GM19240 (cell line): ENCODE measurements around the gene FAM181A.

Experiments
- DNase-seq: peaks from one replicate; pipeline ENCODE4 v3.0.0; 2011; ENCODE audit warnings: low spot score; ENCODE audit not compliant: insufficient read length

FAM181A gene

GRCh38 chr14:93947282-93947681, 20.1 kb downstream of the FAM181A start:
- DNase-seq, result no peak

- DNase-seq, result no peak
Measured at GRCh38 chr14:93949511-93950075, 22.4 kb downstream of the FAM181A start.

- no peak for DNase-seq
Measured at GRCh38 chr14:93950948-93951634, 23.9 kb downstream of the FAM181A start.

GRCh38 chr14:93951635-93952540, 24.7 kb downstream of the FAM181A start:
- DNase-seq, result no peak

- no peak for DNase-seq
Measured at GRCh38 chr14:93952829-93953228, 25.7 kb downstream of the FAM181A start.

GRCh38 chr14:93953263-93953662, 26.1 kb downstream of the FAM181A start:
- no peak for DNase-seq

- no peak for DNase-seq
Measured at GRCh38 chr14:93953739-93954515, 26.8 kb downstream of the FAM181A start.

- no peak for DNase-seq
Measured at GRCh38 chr14:93954516-93954830, 27.3 kb downstream of the FAM181A start.

GRCh38 chr14:93954900-93955849, 28.0 kb downstream of the FAM181A start:
- DNase-seq, result peak; percentile 81

GRCh38 chr14:93955850-93956481, 28.8 kb downstream of the FAM181A start:
- DNase-seq, result no peak

GRCh38 chr14:93956514-93957332, 29.6 kb downstream of the FAM181A start:
- no peak for DNase-seq

GRCh38 chr14:93957333-93957710, 30.2 kb downstream of the FAM181A start:
- DNase-seq, result no peak

GRCh38 chr14:93957751-93958566, 30.8 kb downstream of the FAM181A start:
- DNase-seq, result no peak

GRCh38 chr14:93958567-93959238, 31.6 kb downstream of the FAM181A start:
- DNase-seq, result no peak

- DNase-seq, result peak; percentile 86
Measured at GRCh38 chr14:93959239-93960107, 32.3 kb downstream of the FAM181A start.

GRCh38 chr14:93960108-93960475, 32.9 kb downstream of the FAM181A start:
- no peak for DNase-seq
